ACC112 (cell line): ENCODE results near the gene CIDEC.

Experiments used
- H2AFZ ChIP-seq: fragments of 200-600 bp; sonication (generic); one replicate; pipeline ENCODE4 v1.6.0; 2017; ENCODE audit warnings: antibody characterized with exemption, low read length; ENCODE audit not compliant: unreplicated experiment
- H3K27ac ChIP-seq: fragments of 200-600 bp; sonication (generic); 2 replicates; pipeline ENCODE4 v1.5.1; 2014; ENCODE audit warnings: low read depth, mild to moderate bottlenecking, antibody characterized with exemption, low read length, moderate library complexity
- H3K27me3 ChIP-seq: fragments of 200-600 bp; sonication (generic); 2 replicates; pipeline ENCODE4 v1.6.1; 2014; ENCODE audit warnings: mild to moderate bottlenecking, antibody characterized with exemption, low read length, moderate library complexity, mixed read lengths; ENCODE audit not compliant: insufficient read depth
- H3K36me3 ChIP-seq: fragments of 200-600 bp; sonication (generic); 2 replicates; pipeline ENCODE4 v1.6.1; 2016; ENCODE audit warnings: mild to moderate bottlenecking, antibody characterized with exemption, low read length, moderate library complexity, mixed read lengths; ENCODE audit not compliant: insufficient read depth
- H3K4me1 ChIP-seq: fragments of 200-600 bp; sonication (generic); one replicate; pipeline ENCODE4 v1.6.1; 2016; ENCODE audit warnings: low read length, mixed read lengths; ENCODE audit not compliant: insufficient read depth, unreplicated experiment, control insufficient read depth
- H3K4me3 ChIP-seq: fragments of 200-600 bp; sonication (generic); 2 replicates; pipeline ENCODE4 v1.5.1; 2014; ENCODE audit warnings: mild to moderate bottlenecking, low read depth, low read length
- H3K79me2 ChIP-seq: fragments of 200-600 bp; sonication (generic); one replicate; pipeline ENCODE4 v1.6.0; 2016; ENCODE audit warnings: low read length; ENCODE audit not compliant: control insufficient read depth, unreplicated experiment, insufficient read depth

Gene CIDEC

DNA sequence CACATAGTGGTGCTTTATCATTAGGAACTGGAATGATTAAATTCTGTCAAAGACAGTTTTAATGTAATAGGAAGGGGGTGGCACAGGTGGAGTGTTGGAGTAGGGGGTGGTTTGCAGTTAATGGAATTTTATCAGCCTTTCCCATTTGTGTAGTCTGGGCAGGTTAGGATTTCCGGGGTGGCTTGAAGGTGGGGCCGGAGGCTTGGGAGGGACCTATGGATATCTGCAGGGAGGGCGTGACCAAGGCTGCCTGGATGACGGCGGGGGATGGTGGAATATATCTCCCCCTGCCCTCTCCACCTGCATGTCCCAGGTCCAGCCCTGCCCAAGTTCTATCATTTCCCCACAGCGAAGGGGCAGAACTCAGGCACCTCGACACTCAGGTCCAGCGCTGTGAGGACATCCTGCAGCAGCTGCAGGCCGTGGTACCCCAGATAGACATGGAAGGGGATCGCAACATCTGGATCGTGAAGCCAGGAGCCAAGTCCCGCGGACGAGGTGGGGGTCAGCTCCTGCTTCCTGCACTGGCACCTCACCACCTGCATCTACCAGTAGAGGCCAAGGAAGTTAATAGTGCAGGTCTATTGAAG is 54.5 kb downstream of the CIDEC start:
- peaks cover 6% of the 10 kb centered on the region; the same call in 1 of the 2 replicates for H3K36me3 ChIP-seq

DNA sequence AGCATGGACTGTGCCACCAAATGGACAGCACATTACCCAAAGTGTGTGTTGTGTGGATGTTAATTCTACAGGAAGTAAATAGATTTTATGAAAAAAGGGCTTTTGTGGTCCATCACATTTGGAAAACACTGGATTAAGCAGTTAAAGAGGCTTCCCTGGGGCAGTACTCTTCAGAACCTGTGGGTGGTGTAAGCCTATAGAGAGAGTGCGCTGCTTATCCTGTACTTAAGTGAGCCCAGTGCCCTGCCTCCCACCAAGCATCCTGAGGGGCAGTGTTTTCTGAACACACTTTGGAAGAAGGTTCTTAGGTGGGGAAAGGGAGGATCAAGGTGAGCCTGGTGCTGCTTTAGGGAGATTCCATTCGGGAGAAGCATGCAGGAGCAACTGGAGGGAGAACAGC is 59.1 kb downstream of the CIDEC start:
- H3K4me3 ChIP-seq = no peak overlapping the region
- no peaks in the 10 kb centered on the region for H3K36me3 ChIP-seq
- no peak overlapping the region for H3K27ac ChIP-seq
- no peaks in the 10 kb centered on the region for H3K79me2 ChIP-seq
- H3K27me3 ChIP-seq = no peaks in the 10 kb centered on the region
- H3K4me1 ChIP-seq = no peaks in the 10 kb centered on the region
- H2AFZ ChIP-seq = no peak overlapping the region

More for the DNA sequence above, 54.5 kb downstream of the CIDEC start:
- no peak overlapping the region for H3K4me3 ChIP-seq
- no peak overlapping the region for H3K27ac ChIP-seq
- H2AFZ ChIP-seq = no peak overlapping the region
- H3K27me3 ChIP-seq = no peaks in the 10 kb centered on the region
- no peaks in the 10 kb centered on the region for H3K79me2 ChIP-seq
- H3K4me1 ChIP-seq = no peaks in the 10 kb centered on the region

DNA sequence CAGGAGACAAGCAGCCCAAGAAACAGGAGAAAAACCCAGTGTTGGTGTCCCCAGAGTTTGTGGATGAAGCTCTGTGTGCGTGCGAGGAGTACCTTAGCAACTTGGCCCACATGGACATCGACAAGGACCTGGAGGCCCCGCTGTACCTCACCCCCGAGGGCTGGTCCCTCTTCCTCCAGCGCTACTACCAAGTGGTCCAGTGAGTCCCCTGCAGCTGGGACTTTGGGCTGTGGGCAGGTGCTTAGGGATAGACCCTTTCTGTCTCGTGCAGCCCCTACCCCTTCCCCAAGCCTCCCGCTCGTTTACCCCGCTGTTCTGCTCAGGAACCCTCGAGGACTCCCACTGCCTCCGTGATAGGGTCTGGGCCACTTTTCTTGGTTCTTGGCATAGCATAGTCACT is 59.5 kb downstream of the CIDEC start:
- Histone ChIP-seq H2AFZ (no peak overlapping the region), H3K27me3 (no peaks in the 10 kb centered on the region), H3K4me3 (no peak overlapping the region), H3K36me3 (no peaks in the 10 kb centered on the region), H3K4me1 (no peaks in the 10 kb centered on the region), H3K27ac (no peak overlapping the region), H3K79me2 (no peaks in the 10 kb centered on the region)

DNA sequence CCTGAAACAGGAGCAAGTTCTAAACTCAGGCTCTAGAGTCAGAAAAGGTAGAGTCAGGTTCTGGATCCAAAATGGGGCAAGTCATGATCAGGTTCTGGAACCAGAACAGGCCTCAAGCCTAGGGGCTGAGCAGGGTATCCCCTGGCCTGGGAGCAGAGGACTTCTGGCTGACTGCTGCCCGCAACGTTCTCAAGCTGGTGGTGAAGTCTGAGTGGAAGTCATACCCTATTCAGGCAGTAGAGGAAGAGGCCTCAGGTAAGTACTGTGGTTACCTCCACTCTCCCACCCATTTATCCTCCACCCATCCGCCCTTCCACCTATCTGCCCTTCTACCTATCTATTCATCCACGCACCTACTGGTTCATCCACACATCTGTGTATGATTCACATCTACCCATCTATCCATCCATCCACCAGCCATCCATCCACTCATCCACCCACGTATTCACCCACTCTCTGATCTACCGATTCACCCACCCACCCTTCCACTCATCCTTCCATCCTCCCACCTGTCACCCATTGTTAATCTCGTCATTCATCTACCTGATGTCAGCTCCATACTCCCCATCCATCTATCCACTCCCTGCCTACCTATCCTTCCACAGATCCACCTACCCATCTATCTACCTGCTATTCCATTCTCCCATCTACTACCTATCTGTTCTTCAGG is 61.3 kb downstream of the CIDEC start:
- no peaks in the 10 kb centered on the region for H3K27me3 ChIP-seq

DNA sequence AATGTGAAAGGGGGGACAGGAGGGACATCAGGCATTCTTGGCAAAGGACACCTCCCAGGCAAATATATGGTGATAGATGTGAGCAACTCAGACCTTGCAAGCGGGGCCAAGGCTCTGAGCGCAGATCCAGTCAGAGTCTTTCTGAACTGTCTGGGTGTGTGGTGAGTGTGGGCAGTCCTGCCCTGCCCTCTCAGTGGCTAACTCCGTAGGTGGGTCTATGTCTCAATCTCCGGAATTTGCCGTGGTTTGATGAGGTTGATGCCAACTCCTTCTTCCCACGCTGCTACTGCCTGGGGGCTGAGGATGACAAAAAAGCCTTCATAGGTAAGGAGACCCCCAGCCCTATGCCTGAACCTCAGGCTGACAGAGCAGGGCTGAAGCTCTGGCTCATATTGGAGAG is 62.6 kb downstream of the CIDEC start:
- Histone ChIP-seq H3K4me1 (no peaks in the 10 kb centered on the region), H3K79me2 (no peaks in the 10 kb centered on the region), H3K27me3 (no peaks in the 10 kb centered on the region), H2AFZ (no peak overlapping the region), H3K36me3 (no peaks in the 10 kb centered on the region), H3K4me3 (no peak overlapping the region), H3K27ac (no peak overlapping the region)

More for the DNA sequence above, 61.3 kb downstream of the CIDEC start:
- Histone ChIP-seq H2AFZ (no peak overlapping the region), H3K79me2 (no peaks in the 10 kb centered on the region), H3K4me3 (no peak overlapping the region), H3K36me3 (no peaks in the 10 kb centered on the region), H3K4me1 (no peaks in the 10 kb centered on the region), H3K27ac (no peak overlapping the region)
